ENCODE measurements around the gene AGPS.

- TF ChIP-seq CTCF (conservative IDR thresholded peaks at IDR 0.05; ENCODE audit: low read depth, low read length) (no peak), EZH2 (IDR thresholded peaks at IDR 0.05; ENCODE audit: borderline replicate concordance, low read depth, low read length, poor library complexity, severe bottlenecking) (no peak)
Measured at GRCh38 chr2:177578454-177578853, 185.9 kb downstream of the AGPS start.
